Measurements from ENCODE around the gene CARM1. TPM values are rescaled to one million over a fixed set of nuclear protein-coding genes. Genes with fewer than 3 reads are reported as not detected.
"Not testable (repeated sequence)": the region's sequence is repeated elsewhere in the genome, so short reads cannot be mapped to it uniquely, and the experiment has no call there.

CARM1 gene
- total RNA-seq, 3 donors from 2014 or later, result 49.1 to 54.3 (median 49.7) TPM

DNA sequence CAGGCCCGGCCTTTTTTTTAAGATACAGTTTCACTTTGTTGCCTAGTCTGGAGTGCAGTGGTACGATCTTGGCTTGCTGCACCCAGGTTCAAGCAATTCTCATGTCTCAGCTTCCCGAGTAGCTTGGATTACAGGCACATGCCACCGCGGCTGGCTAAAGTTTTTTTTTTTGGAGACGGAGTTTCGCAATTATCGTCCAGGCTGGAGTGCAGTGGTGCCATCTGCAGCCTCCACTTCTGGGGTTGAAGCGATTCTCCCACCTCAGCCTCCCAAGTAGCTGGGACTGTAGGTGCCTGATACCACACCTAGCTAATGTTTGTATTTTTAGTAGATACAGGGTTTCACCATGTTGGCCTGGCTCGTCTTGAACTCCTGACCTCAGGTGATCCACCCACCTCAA, 4.9 kb upstream of the CARM1 start:
- ATAC-seq (no peak), DNase-seq (no peak)
- intact Hi-C loops (cut with DNase I, micrococcal nuclease), result loop anchor here in 1 of 2 donors (10.0 kb wide), 1 partner anchor 152 kb away; the partner anchor contains the start of gene DNM2
- Histone ChIP-seq H3K36me3 (ENCODE audit: low read depth) (peaks cover 3% of the 10 kb centered on the region), H3K4me1 (ENCODE audit: low read depth) (peaks cover 3% of the 10 kb centered on the region), H3K9me3 (no peaks in the 10 kb centered on the region), H3K4me3 (no peak overlapping the region)
- TF ChIP-seq, protein P1, sequence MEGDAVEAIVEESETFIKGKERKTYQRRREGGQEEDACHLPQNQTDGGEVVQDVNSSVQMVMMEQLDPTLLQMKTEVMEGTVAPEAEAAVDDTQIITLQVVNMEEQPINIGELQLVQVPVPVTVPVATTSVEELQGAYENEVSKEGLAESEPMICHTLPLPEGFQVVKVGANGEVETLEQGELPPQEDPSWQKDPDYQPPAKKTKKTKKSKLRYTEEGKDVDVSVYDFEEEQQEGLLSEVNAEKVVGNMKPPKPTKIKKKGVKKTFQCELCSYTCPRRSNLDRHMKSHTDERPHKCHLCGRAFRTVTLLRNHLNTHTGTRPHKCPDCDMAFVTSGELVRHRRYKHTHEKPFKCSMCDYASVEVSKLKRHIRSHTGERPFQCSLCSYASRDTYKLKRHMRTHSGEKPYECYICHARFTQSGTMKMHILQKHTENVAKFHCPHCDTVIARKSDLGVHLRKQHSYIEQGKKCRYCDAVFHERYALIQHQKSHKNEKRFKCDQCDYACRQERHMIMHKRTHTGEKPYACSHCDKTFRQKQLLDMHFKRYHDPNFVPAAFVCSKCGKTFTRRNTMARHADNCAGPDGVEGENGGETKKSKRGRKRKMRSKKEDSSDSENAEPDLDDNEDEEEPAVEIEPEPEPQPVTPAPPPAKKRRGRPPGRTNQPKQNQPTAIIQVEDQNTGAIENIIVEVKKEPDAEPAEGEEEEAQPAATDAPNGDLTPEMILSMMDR (IDR thresholded peaks at IDR 0.05), result no peak

DNA sequence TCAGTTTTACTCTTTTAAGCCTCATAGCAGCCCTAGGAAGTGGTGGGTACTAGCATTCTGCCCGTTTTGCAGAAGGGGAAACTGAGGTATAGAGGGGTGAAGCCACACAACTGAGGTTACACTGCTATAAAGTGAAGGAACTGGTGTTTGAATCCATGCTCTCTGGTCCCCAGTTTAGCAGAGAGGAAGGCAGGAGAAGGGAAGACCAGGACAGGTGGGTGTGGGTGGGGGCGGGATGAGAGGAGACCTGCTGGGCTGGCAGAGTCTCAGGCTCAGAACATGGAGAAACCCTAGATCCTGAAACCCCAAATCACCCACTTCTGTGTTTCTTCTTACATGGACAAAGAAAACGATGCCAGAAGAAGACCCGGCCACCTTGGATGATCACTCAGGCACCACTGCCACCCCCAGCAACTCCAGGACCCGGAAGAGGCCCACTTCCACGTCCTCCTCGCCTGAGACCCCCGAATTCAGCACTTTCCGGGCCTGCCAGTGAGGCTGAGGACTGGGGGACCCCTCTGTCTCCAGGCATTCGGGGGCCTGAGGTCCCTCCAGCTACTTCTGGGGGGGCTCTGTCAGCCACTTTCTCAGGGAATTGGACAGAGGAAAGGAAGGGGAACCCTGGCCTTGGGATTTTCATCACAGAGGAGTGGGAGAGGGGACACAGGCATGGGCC, 2.3 kb upstream of the CARM1 start:
- TF ChIP-seq, protein P1 (IDR thresholded peaks at IDR 0.05), result no peak
- Histone ChIP-seq H3K4me1 (ENCODE audit: low read depth) (peaks cover 7% of the 10 kb centered on the region), H3K36me3 (ENCODE audit: low read depth) (peaks cover 3% of the 10 kb centered on the region), H3K9me3 (no peaks in the 10 kb centered on the region), H3K4me3 (no peak overlapping the region)
- ATAC-seq (no peak), DNase-seq (no peak)
- intact Hi-C loops (cut with DNase I, micrococcal nuclease), result loop anchor here in 1 of 2 donors (10.0 kb wide), 1 partner anchor 154 kb away; the partner anchor contains the start of gene DNM2

DNA sequence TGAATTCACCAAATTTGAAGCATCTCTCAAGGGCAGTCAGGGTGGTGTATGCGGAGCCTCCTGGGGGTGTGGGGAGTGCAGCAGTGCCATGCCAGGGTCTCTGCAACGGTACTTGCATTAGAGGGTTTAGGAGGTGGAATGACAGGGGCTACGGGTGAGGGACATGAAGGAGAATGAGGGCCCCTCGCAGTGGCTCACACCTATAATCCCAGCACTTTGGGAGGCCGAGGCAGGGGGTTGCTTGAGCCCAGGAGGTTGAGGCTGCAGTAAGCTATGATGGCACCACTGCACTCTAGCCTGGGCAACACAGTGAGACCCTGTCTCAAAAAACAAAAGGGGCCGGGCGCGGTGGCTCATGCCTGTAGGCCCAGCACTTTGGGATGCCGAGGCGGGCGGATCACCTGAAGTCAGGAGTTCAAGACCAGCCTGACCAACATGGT, 1.5 kb upstream of the CARM1 start:
- H3K36me3 ChIP-seq (ENCODE audit: low read depth); H3K4me3 ChIP-seq; ATAC-seq; H3K9me3 ChIP-seq: not testable (repeated sequence)
- intact Hi-C loops (cut with DNase I, micrococcal nuclease), result loop anchor here in 1 of 2 donors (10.0 kb wide), 1 partner anchor 155 kb away; the partner anchor contains the start of gene DNM2
- peak; percentile 61 to 72 (median 64) for DNase-seq
- peaks cover 11% of the 10 kb centered on the region for H3K4me1 ChIP-seq (ENCODE audit: low read depth)

DNA sequence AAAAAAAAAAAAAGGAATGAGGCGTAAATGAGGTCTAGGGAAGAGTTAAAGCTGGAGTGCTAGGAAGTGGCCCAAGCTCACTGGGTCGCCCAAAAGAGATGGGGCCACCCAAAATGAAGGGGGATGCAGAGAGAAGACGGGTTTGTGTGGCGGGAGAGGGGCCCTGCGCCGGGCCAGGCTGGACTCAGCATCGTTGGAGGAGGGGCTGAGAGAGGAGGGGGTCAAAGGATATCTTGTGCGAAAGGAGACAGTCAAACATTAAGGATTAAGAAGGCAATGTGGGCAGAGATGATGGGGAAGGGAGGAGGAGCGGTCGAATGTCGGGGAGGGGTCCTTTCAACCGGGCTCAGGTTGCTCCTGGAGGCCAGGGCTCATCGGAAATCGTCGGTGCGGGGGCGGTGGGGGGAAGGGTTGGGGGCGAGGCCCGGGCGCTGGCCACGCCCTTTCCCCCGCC, 825 bp upstream of the CARM1 start:
- Histone ChIP-seq H3K4me3 (no peak overlapping the region), H3K9me3 (no peaks in the 10 kb centered on the region), H3K36me3 (ENCODE audit: low read depth) (peaks cover 3% of the 10 kb centered on the region), H3K4me1 (ENCODE audit: low read depth) (peaks cover 11% of the 10 kb centered on the region)
- TF ChIP-seq, protein P1 (IDR thresholded peaks at IDR 0.05), result no peak
- DNase-seq (no peak), ATAC-seq (no peak)
- intact Hi-C loops (cut with DNase I, micrococcal nuclease), result no loop called here

DNA sequence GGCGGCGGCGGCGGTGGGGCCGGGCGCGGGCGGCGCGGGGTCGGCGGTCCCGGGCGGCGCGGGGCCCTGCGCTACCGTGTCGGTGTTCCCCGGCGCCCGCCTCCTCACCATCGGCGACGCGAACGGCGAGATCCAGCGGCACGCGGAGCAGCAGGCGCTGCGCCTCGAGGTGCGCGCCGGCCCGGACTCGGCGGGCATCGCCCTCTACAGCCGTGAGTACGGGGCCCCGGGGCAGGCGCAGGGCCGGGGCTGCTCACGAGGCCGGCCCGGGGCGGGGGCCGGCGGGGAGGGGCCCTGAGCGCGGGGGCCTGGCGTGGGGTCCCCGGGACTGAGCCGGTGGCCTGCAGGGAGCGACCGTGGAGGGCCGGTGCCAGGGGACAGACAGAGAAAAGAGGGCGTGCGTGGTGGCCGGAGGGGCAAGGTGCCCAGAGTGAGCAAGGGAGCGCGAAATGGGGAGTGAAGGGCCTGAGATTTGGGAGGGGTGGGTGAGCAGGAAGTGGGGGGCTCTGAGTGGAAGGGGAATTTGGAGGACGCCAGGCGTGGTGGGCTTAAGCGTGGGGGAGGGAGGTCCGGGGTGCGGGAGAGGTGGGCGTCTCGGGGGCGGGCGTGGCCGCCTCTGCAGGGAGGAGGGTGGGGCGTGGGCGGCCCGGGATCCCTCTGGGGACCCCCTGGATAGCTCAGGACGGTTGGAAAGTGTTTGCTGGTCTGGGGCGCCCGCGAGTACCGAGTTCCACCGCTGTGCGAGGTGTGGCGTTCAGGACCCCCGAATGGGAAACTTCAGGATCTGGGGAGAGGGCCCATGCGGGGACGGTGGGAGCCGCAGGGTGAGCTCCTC, 575 bp downstream of the CARM1 start:
- H3K36me3 ChIP-seq (ENCODE audit: low read depth), result peaks cover 3% of the 10 kb centered on the region
- no peaks in the 10 kb centered on the region for H3K9me3 ChIP-seq
- TF ChIP-seq, protein P1 (IDR thresholded peaks at IDR 0.05), result no peak
- H3K4me1 ChIP-seq (ENCODE audit: low read depth), result peaks cover 14% of the 10 kb centered on the region
- DNase-seq (peak; percentile 51 to 81 (median 75)), ATAC-seq (peak; percentile 0)
- peak overlapping the region; percentile 83 for H3K4me3 ChIP-seq
- intact Hi-C loops (cut with DNase I, micrococcal nuclease), result no loop called here

All from mucosa of descending colon (tissue), 3 donors.